ENCODE results near the gene VGF. TPM values are rescaled to one million over a fixed set of nuclear protein-coding genes. Genes with fewer than 3 reads are reported as not detected.

The VGF gene
- total RNA-seq, 2 experiments from 2014 or later: 0.29 to 0.53 TPM

DNA sequence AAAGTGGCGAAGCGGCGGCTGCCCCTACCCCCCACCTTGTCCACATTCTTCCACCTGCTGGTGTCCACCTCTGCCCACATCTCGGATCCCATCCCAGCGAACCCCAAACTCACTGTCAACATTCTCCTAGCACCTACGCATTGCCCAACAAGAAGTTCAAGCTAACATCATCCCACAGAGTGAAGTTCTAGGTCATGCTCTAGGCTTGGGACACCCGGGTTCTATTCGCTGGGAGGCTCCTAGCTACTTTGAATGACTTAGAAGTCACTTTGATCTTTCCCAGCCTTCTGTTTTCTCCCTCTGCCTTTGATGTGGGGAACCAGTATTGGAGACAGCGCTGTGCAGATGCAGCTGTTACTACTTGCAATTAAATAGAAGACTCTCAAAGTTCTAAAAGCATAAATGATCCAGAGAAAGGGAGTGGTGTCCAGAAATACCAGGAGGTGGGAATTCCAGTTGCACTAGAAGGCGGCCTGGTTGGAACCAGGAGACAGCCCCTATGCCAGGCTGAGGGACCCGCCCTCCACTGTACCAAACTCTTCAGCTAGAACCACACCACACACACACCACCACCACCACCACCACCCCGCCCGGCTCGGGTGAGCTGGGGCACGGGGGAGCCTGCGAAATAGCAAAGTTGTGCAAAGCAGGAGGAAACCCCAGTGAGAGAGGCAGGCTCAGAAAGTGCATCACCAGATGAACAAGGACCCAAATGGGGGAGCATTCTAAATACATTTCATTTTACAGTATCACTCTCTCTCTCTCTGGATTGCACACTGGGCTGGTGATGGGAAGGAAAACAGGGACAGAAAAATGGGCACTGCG, 5.5 kb upstream of the VGF start:
- H3K27me3 Mint-ChIP-seq (ENCODE audit: low read depth): peaks cover 85% of the 10 kb centered on the region
- POLR2A ChIA-PET: no interaction called here
- no peak overlapping the region for H3K4me3 Mint-ChIP-seq
- CTCF ChIA-PET: interaction anchor here (0.6 to 3.1 kb wide), 13 partner anchors 12 to 120 kb away, joined by 3 to 59 read pairs (median 5); partner anchors contain the start of genes PLOD3, SERPINE1 and ZNHIT1
- DNase-seq (no peak), ATAC-seq (no peak)
- no peaks in the 10 kb centered on the region for H3K9me3 Mint-ChIP-seq (ENCODE audit: insufficient read depth)
- peaks cover 62% of the 10 kb centered on the region for H3K4me1 Mint-ChIP-seq (ENCODE audit: low read depth)
- H3K36me3 Mint-ChIP-seq (ENCODE audit: low read depth): no peaks in the 10 kb centered on the region
- H3K27ac Mint-ChIP-seq: no peak overlapping the region

DNA sequence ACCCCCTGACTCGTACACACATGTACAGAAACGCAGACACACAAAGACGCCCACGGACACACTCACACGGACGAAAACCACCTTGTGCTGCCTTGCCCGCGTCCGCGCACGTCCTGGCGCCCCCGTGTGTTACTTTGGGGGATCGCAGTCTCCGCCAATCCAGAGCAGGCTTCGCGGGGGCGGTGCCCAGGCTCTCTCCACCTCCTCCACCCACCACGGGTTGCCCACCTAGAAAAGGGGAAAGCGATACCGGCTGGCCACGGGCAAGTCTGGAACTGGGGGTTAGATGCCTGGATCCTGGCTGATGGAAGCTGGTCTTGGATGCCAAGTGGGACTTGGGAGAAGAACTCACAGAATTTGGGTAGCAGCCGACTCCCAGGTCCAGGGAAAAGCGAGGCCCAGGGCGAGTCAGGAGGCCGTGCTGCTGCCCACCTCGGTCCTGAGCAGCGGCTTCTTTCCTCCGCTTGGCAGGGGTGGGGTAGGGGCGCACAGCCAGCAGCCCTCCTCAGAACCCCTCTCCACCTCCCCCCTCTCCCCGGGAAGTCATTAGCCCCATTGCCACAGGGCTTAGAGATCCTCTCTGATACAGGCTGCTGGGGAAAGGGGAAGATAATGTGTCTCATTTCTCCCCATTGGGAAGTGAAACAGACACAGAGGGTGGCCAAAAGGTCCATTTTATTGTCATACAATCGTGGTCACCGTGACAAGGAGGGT, 4.6 kb upstream of the VGF start:
- POLR2A ChIA-PET: no interaction called here
- Mint-ChIP-seq H3K4me1 (ENCODE audit: low read depth) (peaks cover 70% of the 10 kb centered on the region), H3K4me3 (no peak overlapping the region)

DNA sequence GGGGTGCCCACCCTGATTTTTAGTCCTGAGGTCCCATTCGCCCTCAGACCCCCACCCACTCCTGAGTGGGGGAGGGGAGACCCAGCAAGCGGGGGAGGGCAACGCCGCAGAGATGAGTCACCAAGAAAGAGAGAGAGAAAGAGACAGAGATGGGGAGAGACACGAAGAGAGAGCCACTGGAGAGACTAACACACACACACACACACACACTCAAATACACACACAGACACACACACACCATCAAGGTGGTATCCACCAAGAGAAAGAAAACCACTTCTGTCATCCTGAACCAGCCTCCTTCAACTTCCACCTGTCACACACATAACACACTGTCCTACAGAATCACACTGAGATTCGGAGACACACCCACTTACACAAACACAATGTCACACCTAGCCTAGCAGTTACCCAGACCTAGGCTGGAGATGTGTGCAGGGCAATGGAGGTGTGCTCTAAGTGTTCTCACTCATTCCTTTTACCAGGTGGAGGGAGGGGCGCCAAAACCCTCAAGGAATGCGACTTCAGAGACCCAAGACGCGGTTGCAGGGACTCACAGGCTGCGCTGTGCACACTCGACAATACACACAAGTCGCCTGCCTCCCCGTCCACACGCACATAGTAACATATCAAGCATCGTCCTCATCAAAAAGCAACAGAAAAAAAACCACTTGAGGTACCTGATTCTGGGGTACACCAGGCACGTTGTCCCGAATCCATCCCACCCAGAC, 3.9 kb upstream of the VGF start:
- Mint-ChIP-seq H3K4me1 (ENCODE audit: low read depth) (peaks cover 70% of the 10 kb centered on the region), H3K9me3 (ENCODE audit: insufficient read depth) (no peaks in the 10 kb centered on the region), H3K27me3 (ENCODE audit: low read depth) (peaks cover 81% of the 10 kb centered on the region), H3K4me3 (no peak overlapping the region), H3K36me3 (ENCODE audit: low read depth) (no peaks in the 10 kb centered on the region), H3K27ac (no peak overlapping the region)
- DNase-seq (no peak), ATAC-seq (peak; percentile 1)
- ChIA-PET CTCF (interaction anchor here (1.6 to 3.1 kb wide), 3 partner anchors 23 to 26 kb away, joined by 9 to 59 read pairs (median 16); no protein-coding TSS in a partner anchor), POLR2A (no interaction called here)

More for the DNA sequence above, 4.6 kb upstream of the VGF start:
- Mint-ChIP-seq H3K27ac (no peak overlapping the region), H3K9me3 (ENCODE audit: insufficient read depth) (no peaks in the 10 kb centered on the region), H3K36me3 (ENCODE audit: low read depth) (no peaks in the 10 kb centered on the region), H3K27me3 (ENCODE audit: low read depth) (peaks cover 85% of the 10 kb centered on the region)
- CTCF ChIA-PET: interaction anchor here (0.8 to 3.1 kb wide), 11 partner anchors 11 to 113 kb away, joined by 3 to 59 read pairs (median 5); partner anchors contain the start of genes PLOD3, SERPINE1 and ZNHIT1
- DNase-seq (peak; percentile 87), ATAC-seq (peak; percentile 59)

DNA sequence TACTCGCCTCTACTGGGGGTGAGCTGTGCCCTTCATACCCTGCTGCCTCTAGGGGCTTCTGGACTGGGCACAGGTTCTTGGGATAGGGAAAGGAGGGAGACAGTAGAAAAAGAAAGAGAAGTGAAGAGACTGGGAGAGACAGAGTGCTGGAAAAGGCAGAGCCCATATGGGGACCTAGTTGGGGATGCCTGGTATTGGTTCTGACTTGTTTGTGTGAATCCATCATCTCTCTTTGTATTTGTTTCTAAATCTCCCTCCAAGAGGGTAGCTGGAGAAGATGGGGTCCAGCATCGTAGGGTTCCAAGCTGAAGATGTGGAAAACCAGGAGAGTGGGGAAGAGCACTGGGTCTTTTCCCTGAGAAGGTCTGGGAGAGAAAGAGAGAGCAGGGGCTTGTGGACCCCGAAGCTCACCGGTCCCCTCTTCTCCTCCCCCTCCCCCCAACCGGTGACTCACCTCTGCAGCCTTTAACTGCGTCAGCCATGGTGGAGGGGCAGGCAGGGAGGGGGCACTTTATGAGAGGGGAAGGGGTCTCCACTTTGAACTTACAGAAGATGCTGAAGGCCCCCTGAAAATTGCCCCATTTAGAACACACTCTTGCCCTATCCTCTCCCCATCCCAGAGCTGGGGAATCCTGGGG, 3.2 kb upstream of the VGF start:
- H3K27me3 Mint-ChIP-seq (ENCODE audit: low read depth): peaks cover 76% of the 10 kb centered on the region
- H3K4me3 Mint-ChIP-seq: no peak overlapping the region
- H3K9me3 Mint-ChIP-seq (ENCODE audit: insufficient read depth): no peaks in the 10 kb centered on the region
- ATAC-seq (no peak), DNase-seq (no peak)
- CTCF ChIA-PET: interaction anchor here (1.2 to 1.8 kb wide), 3 partner anchors 10 to 25 kb away, joined by 4 to 16 read pairs (median 9); no protein-coding TSS in a partner anchor
- no peaks in the 10 kb centered on the region for H3K36me3 Mint-ChIP-seq (ENCODE audit: low read depth)
- peaks cover 65% of the 10 kb centered on the region for H3K4me1 Mint-ChIP-seq (ENCODE audit: low read depth)
- no peak overlapping the region for H3K27ac Mint-ChIP-seq
- POLR2A ChIA-PET: no interaction called here

GRCh38 chr7:101167645-101168411, 2.5 kb upstream of the VGF start:
- Mint-ChIP-seq H3K36me3 (ENCODE audit: low read depth) (no peaks in the 10 kb centered on the region), H3K9me3 (ENCODE audit: insufficient read depth) (no peaks in the 10 kb centered on the region), H3K4me3 (no peak overlapping the region), H3K4me1 (ENCODE audit: low read depth) (peaks cover 62% of the 10 kb centered on the region), H3K27ac (no peak overlapping the region), H3K27me3 (ENCODE audit: low read depth) (peaks cover 72% of the 10 kb centered on the region)
- CTCF ChIA-PET: interaction anchor here (1.2 to 1.8 kb wide), 3 partner anchors 10 to 25 kb away, joined by 4 to 16 read pairs (median 9); no protein-coding TSS in a partner anchor
- no peak for ATAC-seq
- POLR2A ChIA-PET: no interaction called here
- DNase-seq: no peak

DNA sequence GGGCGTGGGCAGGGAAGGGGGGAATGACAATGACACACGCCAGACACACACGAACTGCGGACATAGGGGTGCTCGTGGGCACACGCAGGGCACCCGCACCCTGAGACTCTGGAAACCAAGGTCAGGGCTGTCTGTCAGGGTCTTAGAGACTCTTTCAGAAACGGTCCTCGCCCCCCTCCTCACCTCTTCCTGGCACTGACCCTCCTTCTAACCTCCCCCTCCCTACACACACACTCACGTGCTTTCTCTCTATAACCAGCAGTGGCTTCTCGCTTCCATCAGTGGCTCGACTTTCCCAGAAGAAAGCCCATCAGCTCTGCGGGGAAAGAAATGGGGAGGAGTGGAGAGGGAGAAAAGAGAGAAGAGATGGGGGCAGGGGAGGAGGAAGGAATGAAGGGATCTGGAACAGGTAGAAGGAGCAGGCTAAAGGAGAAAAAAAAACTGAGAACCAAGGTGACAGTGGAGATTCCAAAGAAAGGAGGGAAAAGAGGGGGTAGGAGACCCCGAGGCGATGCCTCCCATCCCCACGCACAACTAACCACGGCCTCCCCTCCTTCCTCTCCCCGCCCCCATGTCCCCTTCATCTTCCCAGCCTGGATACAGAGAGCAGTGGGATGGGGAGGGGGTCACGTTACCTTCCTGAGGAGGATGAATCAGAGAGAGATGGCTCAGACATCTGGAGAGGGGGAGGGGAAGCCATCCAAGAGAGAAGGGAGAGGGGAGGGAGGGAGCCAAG, 1.7 kb upstream of the VGF start:
- Mint-ChIP-seq H3K27ac (no peak overlapping the region), H3K9me3 (ENCODE audit: insufficient read depth) (no peaks in the 10 kb centered on the region), H3K4me3 (no peak overlapping the region), H3K27me3 (ENCODE audit: low read depth) (peaks cover 70% of the 10 kb centered on the region), H3K4me1 (ENCODE audit: low read depth) (peaks cover 64% of the 10 kb centered on the region), H3K36me3 (ENCODE audit: low read depth) (no peaks in the 10 kb centered on the region)
- POLR2A ChIA-PET: no interaction called here
- CTCF ChIA-PET: no interaction called here
- ATAC-seq: no peak
- no peak for DNase-seq

GRCh38 chr7:101166648-101166908, 1.2 kb upstream of the VGF start:
- DNase-seq: no peak
- POLR2A ChIA-PET: no interaction called here
- Mint-ChIP-seq H3K4me3 (no peak overlapping the region), H3K9me3 (ENCODE audit: insufficient read depth) (no peaks in the 10 kb centered on the region), H3K27ac (no peak overlapping the region), H3K27me3 (ENCODE audit: low read depth) (peaks cover 65% of the 10 kb centered on the region), H3K4me1 (ENCODE audit: low read depth) (peaks cover 59% of the 10 kb centered on the region), H3K36me3 (ENCODE audit: low read depth) (no peaks in the 10 kb centered on the region)
- no peak for ATAC-seq
- CTCF ChIA-PET: no interaction called here

- peaks cover 60% of the 10 kb centered on the region for H3K27me3 Mint-ChIP-seq (ENCODE audit: low read depth)
- no peak for DNase-seq
- H3K4me3 Mint-ChIP-seq: peak overlapping the region; percentile 68
- no peaks in the 10 kb centered on the region for H3K9me3 Mint-ChIP-seq (ENCODE audit: insufficient read depth)
- no peak overlapping the region for H3K27ac Mint-ChIP-seq
- POLR2A ChIA-PET: no interaction called here
- CTCF ChIA-PET: interaction anchor here (1.5 to 1.9 kb wide), 3 partner anchors 8 to 26 kb away, joined by 5 to 14 read pairs (median 7); no protein-coding TSS in a partner anchor
- ATAC-seq: no peak
- peaks cover 2% of the 10 kb centered on the region for H3K36me3 Mint-ChIP-seq (ENCODE audit: low read depth)
- H3K4me1 Mint-ChIP-seq (ENCODE audit: low read depth): peaks cover 55% of the 10 kb centered on the region
These were observed 734 bp upstream of the VGF start for GRCh38 chr7:101165958-101166647.

GRCh38 chr7:101164071-101164840, 1.1 kb downstream of the VGF start:
- H3K27me3 Mint-ChIP-seq (ENCODE audit: low read depth): peaks cover 43% of the 10 kb centered on the region
- POLR2A ChIA-PET: interaction anchor here (0.6 kb wide), 1 partner anchor 81 kb away, joined by 3 read pairs; the partner anchor contains the start of gene FIS1
- peaks cover 36% of the 10 kb centered on the region for H3K4me1 Mint-ChIP-seq (ENCODE audit: low read depth)
- CTCF ChIA-PET: interaction anchor here (1.5 to 1.9 kb wide), 2 partner anchors 10 to 28 kb away, joined by 5 to 7 read pairs; no protein-coding TSS in a partner anchor
- H3K4me3 Mint-ChIP-seq: peak overlapping the region; percentile 25
- ATAC-seq: no peak
- peaks cover 11% of the 10 kb centered on the region for H3K36me3 Mint-ChIP-seq (ENCODE audit: low read depth)
- no peak for DNase-seq
- H3K27ac Mint-ChIP-seq: no peak overlapping the region
- no peaks in the 10 kb centered on the region for H3K9me3 Mint-ChIP-seq (ENCODE audit: insufficient read depth)

All from activated CD8-positive, alpha-beta T cell treated with anti-CD3 and anti-CD28 coated beads, Interleukin-2, amount 10 ng/mL, durations not matched to agents 7 days and 5 days (primary cell).